ENCODE measurements around the gene LMO1.

Gene LMO1

DNA sequence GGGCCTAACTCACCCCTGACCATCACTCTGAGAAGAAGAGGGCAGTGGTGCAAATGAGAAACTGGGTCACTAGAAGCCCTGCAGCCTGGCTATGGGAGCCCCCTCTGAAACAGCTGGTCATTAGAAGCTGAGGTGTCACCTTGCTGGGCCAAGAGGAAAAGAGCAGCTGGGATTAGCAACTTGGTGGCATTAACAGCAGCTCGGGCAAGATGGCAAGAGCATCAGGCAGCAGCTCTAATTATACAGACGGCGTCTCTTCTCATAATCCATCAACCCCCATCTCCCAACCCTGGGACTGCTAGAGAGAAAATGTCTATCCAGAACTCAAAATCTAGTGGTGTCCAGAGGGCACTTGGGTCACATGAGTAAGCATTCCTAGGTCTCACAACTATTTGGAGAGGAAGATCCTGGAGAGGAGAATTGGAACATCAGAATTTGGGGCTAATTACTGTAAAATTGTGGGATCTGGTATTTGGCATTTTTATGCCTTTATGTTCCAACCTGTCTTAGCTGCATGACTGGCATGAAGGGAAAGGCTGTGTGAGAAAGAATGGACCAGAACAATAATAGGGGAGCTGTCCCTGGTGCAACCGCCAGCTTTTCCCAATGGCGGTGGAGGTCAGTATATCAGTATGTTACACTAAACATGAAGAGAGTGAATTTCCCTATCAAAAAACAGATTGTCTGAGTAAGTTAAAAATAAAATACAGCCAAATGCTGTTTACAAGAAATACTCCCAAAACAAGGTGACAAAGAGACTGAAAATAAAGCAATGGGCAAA lies 7.6 kb upstream of the LMO1 start:
- no peak for DNase-seq (ENCODE audit: low read depth)
- TF ChIP-seq, protein P1, sequence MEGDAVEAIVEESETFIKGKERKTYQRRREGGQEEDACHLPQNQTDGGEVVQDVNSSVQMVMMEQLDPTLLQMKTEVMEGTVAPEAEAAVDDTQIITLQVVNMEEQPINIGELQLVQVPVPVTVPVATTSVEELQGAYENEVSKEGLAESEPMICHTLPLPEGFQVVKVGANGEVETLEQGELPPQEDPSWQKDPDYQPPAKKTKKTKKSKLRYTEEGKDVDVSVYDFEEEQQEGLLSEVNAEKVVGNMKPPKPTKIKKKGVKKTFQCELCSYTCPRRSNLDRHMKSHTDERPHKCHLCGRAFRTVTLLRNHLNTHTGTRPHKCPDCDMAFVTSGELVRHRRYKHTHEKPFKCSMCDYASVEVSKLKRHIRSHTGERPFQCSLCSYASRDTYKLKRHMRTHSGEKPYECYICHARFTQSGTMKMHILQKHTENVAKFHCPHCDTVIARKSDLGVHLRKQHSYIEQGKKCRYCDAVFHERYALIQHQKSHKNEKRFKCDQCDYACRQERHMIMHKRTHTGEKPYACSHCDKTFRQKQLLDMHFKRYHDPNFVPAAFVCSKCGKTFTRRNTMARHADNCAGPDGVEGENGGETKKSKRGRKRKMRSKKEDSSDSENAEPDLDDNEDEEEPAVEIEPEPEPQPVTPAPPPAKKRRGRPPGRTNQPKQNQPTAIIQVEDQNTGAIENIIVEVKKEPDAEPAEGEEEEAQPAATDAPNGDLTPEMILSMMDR (IDR thresholded peaks at IDR 0.05; ENCODE audit: insufficient read depth, low read depth, low read length, missing control alignments) = no peak
- H3K4me3 ChIP-seq (ENCODE audit: low read depth, low read length) = no peak overlapping the region

DNA sequence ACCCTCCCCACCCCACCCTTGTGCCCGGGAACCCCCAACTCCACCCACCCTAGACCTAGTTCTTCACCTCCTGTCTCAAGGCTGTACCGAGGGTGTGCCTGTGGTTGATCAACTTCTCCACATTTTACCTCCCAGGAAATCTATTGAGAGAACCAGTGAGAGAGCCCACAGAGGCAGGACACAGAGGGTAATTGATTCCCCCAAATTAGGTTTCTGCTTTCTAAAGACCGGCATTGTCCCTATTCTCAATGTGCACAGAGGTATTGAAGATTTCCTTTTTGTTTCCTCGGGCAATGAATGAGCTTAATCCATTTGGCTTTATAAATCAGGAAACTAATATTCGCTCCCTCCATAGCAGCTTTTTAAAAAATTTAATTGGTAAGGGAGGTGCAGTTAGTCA lies 6.0 kb upstream of the LMO1 start:
- no peak overlapping the region for H3K4me3 ChIP-seq (ENCODE audit: low read depth, low read length)
- no peak for DNase-seq (ENCODE audit: low read depth)
- TF ChIP-seq, protein P1 (IDR thresholded peaks at IDR 0.05; ENCODE audit: insufficient read depth, low read depth, low read length, missing control alignments) = no peak

DNA sequence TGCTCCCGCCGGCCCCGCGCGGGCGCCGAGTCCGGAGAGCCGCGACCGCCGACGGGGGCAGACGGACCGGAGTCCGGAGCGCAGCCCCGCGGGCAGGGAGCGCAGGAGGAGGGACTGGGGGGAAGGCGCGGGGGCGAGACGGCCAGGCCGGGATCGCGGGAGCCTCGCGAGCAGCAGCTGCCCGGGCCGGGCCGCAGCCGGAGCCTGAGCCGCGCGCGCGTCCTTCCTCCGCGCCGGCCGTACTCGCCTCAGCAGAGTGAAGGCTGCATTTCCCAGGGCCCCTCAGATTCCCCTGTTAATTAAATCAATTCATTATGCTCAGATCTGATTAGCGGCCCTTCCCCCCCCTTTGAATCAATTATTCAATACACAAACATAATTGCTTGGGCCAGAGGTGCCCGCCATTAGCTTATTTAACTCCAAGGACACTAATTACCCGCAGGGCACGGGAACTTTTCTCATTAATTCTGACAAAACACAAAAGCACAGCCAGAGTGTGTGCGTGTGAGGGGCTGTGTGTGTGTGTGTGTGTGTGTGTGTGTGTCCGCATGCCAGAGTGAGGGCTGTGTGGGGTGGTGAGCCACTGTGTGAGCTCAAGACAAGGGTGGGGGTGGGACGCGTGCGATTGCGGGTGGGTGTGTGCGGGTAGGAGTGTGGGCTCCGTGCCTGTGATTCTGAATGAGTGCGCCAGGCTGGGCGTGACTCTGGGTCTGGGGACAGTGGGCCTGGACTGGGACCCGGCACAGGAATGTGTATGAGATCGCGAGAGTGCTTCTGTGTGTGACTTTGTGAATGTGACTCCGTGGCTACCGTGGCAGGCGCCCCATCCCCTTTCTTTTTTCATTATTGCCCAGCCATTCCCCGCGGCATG lies 5.1 kb upstream of the LMO1 start:
- H3K4me3 ChIP-seq (ENCODE audit: low read depth, low read length) = no peak overlapping the region
- TF ChIP-seq, protein P1 (IDR thresholded peaks at IDR 0.05; ENCODE audit: insufficient read depth, low read depth, low read length, missing control alignments) = no peak
- no peak for DNase-seq (ENCODE audit: low read depth)

DNA sequence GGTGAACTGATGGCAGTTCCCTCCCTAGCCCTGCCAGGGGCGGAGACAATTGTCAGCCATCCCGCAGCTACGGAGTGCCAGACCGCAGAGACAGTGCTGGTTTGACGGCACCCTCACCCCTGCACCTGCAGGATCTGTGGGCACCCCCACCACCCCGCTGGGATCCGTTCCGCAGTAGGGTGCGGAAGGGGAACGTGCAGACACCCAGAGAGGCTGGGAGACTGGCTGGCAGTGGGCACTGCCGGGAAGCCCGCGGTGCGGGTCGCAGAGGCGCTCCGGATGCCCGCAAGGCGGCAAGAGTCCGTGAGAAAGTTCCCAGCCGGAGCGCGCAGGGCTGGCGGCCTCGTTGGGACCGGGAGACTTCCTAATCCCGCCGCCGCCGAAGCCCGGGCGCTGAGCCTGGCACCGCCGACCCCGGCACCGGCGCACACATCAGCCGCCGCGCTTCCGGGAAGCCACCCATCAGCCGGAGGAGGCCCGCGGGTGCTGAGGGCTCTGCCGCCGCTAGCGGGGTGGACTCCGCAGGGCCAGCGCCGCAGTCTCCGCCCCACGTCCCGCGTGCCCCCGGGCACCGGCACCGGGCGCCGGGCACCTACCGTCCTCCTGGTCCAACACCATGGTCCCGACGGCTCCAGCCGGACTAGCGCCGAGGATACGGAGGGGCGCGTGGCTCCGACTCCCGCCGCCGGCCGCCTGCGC lies 4.3 kb upstream of the LMO1 start:
- DNase-seq (ENCODE audit: low read depth) = no peak
- TF ChIP-seq, protein P1 (IDR thresholded peaks at IDR 0.05; ENCODE audit: insufficient read depth, low read depth, low read length, missing control alignments) = no peak
- no peak overlapping the region for H3K4me3 ChIP-seq (ENCODE audit: low read depth, low read length)

DNA sequence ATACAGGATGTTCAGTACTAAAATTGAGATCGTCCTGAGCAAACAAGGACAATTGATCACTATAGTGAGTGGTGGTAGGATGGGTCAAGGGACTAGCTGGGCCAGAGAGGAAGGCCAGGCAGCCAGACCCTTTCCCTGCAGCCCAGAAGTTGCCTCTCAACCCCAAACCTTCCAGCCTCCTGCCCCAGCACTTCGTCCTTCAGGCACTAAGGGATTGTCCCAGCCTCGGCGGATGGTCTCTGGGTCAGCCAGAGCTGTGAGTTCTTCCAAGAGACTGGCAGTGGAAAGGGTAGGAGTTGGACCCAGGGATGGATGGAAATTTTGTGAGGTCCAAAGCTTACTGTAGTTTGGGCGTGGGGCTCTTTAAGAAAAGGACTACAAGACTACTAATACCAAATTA lies 3.6 kb upstream of the LMO1 start:
- TF ChIP-seq, protein P1 (IDR thresholded peaks at IDR 0.05; ENCODE audit: insufficient read depth, low read depth, low read length, missing control alignments) = no peak
- DNase-seq (ENCODE audit: low read depth) = no peak
- no peak overlapping the region for H3K4me3 ChIP-seq (ENCODE audit: low read depth, low read length)

DNA sequence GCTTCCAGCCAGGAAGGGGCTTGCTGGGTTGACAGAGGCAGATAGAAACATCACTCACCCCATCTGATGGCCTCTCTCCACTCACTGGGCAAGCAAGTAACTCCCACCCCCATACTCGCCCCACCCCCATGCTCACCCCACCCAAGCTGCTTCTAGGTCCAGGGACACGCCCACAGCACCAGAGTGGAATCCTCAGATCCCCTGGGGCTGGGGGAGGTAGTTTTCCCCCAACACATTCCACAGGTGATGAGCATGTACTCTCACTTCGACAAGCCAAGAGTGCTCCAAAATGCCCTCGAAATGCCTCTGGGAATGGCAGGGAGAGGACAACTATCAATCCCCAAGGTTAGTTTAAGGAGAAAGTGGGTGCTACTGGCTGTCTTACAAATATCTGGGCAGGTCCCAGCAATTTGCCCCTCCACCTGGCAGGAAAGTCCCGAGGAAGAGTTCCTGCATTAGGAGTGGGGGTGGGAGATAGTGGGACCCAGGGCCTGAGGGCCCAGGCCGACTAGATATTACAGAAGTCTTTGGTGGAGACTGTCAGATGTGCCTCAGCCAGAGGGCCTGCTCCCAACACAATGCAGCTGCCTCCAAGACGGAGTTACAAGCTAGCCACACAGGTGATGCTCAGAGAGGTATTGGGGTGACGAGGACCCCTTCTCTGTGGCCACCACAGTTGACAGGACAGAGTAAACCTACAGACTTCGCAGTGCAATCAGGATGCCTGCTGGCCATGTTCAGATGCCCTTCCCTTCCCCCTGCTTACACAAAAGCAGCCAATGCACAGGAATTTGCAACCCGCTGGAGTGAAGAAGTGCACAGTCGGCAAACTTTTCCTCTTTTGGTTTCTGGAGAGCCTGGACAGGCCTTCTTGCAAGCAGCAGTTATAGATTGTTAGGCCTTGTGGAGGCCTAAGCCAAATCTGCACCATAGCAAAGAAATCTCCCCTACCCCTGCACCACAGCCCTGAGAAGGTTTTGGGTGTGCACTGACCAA lies 2.9 kb upstream of the LMO1 start:
- DNase-seq (ENCODE audit: low read depth) = no peak
- H3K4me3 ChIP-seq (ENCODE audit: low read depth, low read length) = no peak overlapping the region

More for the DNA sequence above, 2.9 kb upstream of the LMO1 start:
- TF ChIP-seq, protein P1 (IDR thresholded peaks at IDR 0.05; ENCODE audit: insufficient read depth, low read depth, low read length, missing control alignments) = no peak

All from GM12865 (cell line).